Stimulated activated CD4-positive, alpha-beta T cell treated with anti-CD3 and anti-CD28 coated beads, Interleukin-4, amount 100 ng/mL, for 48 hours (primary cell): Measurements from ENCODE around the gene COA8.

Source experiments
- DNase-seq, 2 donors: peaks; one replicate each; pipeline ENCODE4 v3.0.0-alpha.2; 2020; ENCODE audit warnings: low read depth in 2 of 2

COA8 gene

DNA sequence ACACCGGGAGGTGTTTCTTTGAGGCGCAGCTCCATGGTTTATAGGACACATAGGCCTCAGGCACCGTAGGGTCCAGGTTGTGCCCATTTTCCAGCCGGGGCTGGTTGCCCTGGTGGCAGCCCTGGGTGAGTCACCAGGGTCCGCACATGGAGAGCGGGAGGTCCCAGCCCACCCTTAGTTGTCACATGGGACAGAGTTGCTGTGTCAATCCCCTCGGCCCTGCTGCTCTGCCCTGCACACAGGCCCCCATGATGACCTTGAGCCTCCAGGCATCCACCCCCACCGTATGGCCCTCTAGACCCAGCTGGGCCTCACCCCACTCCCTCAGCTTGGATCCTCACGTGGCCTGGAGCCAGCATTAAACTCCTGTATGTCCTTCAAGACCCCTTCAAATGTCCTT, 26.1 kb upstream of the COA8 start:
- no peak for DNase-seq

DNA sequence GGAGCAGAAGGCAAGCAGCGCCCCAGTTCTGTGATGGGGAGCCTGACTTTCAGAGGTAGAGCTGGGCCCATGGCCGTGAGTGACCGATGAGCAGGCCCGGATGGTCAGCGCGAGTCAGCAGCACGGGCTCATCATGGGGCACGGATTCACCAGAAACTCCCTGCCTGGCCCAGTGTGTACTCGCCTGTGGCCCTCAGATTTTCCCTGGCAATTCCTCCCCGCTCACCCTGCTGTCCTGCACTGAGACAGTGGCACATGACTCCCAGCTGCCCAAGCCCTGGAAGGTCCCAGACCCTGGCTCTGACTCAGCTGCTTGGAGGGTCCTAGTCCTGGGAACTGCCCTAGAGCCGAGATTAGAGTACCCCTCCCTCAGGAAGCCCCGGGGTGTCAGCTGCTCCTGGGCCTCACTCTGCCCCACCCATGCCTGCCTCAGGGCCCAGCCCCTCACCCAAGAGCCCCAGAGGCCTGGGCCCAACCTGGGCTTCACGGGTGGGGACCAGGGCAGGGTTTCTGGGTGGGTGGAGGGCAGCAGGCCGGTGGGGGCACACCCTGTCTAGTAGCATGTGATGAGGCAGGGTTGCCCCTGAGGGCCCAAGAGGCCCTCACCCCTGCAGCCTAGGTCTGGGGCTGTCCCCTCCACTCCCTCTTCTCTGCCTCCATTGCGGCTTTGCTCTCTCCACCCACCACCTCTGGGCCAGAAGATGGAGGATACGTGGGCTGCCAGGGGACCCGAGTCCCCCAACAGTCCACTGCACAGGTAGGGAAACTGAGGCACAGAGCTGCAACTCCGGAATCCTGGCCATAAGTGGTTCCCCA, 25.4 kb upstream of the COA8 start:
- DNase-seq, result no peak

DNA sequence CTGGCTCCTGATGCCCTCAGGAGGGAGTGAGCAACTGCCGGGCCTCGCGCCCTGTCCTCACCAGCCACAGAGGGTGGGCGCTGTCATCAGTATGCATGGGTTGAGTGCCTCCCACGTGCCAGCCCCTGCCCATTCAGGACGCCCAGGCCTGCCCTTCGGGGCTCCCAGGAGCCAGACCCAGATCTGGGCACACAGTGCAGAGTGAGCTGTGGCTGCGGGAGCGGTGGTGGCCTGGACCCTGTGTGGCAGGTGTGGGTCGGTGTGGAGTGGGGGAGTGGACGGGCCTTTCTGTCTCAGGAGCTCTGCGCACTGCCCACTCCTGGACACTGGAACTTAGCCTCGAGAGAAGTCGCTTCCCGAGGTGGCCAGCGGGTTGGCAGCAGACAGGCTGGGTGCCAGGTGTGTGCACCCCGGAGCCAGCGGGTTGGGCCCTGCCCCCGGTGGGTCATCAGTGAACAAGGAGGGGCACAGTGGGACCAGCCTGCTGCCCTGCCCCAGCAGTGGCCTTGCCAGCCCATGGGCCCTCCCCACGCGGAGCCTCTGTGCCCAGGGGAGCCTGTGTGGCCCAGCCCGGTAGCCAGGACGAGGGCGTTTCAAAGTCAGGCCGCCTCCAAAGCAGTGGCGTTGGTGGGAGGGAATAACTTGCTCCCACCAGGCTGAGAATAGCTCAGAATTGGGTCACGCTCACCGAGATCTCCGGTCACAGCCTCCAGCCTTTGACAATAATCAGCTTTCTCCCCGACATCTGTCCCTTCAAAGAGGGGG, 24.3 kb upstream of the COA8 start:
- DNase-seq, result no peak

DNA sequence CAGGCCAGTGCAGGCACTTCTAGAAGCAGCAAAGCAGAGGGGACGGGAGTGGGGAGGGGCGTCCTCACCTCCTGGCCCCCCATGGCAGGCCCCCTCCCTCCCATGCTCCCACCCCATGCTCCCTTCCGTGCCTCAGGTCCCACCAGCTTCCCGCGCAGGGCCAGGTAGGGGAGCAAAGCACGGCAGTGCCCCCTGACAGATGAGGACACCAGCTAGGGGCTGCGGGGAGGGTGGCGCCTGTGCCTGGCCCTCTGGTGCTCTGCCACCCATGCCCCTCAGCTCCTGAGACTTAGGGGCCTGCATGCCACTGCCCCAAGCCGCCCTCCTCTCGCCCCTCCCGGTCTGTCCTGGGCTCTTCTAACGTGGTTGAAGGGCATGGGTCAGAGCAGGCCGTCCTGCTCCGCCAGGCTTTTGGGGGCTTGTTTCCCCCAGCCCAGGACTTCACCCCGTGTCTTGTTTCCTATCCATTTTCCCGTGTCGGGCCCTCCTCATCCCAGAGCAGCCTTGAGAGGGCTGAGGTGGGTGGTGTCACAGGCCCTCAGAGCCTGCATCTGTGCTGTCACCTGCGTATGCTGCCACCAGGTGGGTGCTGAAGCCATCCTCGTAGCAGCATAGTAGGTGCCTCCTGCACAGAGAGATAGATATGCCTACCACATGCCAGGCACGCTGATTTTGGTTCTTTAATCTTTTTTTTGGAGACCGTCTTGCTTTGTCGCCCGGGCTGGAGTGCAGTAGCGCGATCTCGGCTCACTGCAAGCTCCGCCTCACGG, 23.5 kb upstream of the COA8 start:
- DNase-seq, result no peak

DNA sequence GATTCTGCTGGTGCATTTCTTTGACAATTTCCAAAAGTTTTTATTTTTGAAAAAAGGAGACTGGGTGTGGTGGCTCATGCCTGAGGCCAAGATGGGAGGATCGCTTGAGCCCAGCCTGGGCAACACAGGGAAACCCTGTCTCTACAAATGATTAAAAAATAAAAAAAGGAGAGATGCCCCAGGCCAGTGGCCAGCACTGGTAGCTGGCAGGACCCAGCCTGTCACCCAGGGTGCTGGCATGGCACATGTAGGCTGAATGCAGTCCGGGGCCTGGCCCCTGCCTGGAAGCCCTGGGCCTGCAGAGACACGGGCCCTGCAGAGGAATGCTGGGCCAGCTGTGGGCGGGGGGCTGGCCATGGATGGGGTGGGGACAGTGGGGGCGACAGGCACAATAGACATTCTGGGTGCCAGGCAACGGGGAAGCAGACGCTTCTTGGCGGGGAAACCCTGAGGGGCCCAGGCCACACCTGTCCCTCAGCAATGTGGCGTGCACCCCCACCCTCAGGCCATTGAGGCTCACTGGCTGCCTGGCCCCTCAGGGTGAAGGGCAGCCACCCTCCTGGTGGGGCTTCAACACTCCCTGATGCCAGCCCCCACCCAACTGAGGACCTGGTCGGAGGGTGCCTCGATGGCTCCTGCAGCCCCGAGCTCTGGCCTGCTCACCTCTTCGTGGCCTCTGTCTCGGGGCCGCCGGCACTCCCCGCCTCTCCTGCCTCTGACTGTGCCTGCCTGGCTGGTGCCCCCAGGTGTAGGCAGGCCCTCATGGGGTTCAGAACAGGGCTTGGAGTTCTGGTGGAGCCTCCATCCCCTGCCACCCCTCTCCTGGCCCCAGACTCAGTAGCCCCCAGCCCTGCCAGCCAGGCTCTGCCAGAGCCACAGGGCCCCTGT, 21.7 kb upstream of the COA8 start:
- DNase-seq, result no peak

DNA sequence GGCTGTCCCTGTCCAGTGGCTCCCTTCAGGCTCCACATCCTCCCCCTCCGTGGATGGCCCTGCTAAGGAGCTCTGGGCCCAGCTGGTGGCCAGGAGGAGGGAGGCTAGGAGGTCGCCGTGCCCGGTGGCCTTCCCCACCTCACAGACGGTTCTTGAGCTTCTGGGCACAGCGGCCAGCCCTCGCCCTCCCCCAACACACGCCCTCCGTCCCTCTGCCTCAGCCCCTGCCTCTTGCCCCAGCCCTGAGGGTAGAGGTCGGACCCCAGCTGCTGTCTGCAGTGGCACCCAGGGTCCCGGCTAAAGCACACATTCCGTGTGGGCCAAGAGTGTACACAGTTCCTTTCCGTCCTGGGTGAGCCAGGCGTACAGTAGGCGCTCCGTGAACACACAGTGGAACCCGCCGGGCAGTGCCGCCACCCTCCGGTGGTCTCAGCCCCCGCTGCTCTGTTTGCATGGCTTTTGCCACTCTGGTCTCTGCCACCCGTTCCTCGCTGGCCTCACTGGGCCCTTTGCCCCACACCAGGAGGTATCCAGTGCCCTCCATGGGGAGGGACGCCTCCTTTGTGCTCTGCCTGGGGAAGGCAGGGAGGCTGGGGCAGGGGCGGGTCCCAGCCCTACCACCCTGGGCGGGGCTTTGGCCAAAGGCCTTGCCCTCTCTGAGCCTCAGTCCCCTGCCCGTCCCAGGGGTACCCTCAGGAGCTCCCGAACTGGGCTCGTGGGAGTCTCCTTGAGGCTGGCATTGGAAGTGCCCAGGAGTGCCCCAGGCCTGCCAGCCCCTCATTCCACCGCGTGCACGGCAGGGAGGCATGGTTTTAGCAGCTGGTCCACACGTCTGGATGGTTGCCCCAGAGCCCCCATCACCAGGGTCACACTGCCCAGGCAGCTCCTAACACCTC, 20.8 kb upstream of the COA8 start:
- no peak for DNase-seq

DNA sequence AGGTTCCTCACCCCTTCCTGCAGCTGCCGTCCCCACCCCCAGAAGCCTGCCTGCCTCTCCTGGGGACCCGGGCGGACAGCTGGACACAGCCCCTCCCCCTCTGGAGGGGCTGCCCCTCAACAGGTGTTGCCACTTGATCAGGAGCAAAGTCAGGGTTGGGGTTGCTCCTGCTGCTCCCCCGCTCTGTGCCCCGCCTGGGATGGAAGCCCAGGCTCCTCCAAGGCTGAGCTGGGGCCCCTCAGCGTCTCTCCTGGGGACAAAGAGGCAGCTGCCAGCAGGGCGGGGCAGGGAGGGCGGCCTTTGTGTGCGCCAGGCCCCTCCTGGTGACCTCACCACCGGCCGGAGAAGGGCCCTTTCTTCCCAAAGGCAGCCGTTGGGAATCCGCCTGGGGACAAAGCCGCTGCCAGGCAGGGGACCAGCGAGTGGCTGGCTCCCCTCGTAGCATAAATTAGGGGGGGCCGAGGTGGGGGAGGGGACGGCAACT, 20.1 kb upstream of the COA8 start:
- DNase-seq, result no peak

DNA sequence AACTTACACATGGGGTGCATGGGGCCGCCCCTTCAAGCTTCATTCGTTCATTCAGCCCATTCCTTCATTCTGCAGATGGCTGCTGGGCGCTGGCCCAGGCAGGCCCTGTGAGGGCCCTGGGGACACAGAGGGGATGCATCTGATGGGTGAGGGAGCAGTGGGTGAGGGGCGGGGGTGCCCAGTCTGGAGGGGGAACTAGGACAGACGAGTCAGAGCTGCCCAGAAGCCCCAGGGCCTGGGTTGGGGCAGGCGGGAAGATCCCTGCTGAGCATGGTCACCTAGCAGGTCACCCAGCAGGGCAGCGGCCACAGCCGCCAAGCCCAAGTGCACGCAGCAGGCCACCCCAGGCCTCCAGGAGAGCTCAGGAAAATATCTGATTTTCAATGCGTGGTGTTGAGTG, 19.6 kb upstream of the COA8 start:
- no peak for DNase-seq

DNA sequence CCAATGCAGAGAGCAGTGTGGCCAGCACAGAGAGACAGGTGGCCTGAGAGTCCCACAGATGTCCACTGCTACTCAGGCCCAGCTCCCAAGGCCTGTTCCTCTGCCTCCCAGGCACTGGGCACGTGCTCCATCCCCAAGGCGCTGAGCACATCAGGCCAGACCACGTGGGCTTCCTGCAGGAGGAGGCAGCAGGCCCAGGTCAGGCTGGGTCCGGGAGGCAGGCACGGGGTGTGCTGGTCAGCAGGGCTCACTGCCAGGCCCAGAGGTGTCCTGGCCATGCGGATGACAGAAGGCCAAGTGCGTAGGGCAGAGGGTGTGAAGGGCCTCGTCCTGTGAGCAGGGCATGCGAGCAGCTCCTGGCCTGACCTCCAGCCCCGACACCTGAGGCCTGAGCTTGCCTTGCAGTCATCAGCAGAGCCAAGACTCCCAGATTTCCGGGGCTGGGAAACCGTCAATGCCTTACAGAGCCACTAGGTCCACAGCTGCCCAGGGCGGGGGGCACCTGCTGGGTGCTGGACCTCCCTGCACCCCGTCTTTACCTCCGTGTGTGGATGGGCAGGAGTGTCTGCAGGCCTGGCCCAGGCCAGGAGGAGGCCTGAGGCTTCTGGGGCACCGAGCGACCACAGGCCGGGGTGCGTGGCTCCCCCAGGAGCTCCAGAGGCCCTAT, 18.9 kb upstream of the COA8 start:
- no peak for DNase-seq

DNA sequence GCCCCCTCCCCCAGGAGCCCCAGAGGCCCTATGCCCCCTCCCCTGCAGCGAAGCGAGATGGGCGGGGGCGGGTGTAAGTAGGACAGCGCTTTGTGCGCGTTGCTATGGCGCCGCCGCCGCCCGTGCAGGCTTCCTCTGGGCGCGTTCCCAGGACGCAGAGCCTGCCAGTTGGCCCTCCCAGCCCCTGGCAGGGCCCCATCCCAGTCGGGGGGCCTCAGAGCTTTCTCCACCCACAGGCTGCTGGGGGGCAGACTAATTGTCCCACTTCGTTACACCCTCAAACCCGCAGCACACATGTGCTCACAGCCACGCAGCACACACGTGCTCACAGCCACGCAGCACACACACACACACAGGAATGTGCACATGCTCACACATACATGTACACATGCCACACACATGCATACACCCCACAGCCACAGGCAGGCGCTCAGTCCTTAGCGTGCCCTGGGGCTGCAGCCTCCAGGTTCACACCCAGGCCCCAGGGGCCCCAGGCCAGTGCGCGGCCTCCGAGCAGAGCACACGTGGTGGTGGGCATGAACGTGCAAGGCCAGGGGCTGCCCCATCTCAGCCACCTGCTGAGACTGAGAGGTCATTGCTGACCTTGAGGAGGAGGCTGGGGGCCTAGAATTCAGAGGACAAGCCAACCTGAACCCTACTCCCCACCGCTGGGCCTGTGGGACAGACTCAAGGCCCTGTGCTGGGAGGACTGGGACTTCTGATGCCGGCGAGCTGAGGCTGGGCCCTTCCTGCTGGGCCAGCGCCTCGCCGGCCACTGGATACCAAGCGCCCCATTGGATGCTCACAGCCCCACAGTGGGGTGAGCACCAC, 18.2 kb upstream of the COA8 start:
- no peak for DNase-seq

DNA sequence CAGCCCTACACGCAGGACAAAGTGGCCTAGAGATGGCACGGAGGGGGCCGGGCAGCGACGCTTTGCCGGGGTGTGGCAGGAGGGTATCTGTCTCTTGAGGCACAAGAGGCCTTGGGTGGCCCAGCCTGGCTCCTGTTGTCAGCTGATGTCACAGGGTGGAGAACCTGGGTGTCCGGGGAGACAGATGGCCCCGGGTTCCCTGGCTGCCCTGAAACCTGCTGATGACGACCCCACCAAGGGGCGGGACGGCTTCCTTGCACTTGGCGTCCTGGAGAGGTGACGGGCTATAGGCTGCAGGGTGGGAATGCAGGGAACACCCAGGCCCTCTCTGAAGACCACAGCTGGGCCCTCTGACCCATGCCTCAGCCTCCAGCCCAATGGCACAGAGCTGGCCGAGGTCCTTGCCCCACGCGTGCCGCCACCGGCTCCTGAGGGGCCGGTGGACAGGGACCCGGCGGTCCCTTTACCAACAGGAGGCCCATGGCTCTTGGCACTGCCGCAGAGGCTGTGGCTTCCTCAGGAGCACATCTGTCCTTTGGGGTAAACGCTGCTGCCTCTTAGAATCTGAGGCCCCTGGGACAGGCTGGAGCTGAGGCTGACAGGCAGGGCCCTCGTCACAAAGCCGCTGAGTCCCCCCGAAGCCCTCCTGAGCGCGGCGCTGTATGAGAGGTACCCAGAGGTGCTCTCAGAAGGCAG, 17.4 kb upstream of the COA8 start:
- no peak for DNase-seq

DNA sequence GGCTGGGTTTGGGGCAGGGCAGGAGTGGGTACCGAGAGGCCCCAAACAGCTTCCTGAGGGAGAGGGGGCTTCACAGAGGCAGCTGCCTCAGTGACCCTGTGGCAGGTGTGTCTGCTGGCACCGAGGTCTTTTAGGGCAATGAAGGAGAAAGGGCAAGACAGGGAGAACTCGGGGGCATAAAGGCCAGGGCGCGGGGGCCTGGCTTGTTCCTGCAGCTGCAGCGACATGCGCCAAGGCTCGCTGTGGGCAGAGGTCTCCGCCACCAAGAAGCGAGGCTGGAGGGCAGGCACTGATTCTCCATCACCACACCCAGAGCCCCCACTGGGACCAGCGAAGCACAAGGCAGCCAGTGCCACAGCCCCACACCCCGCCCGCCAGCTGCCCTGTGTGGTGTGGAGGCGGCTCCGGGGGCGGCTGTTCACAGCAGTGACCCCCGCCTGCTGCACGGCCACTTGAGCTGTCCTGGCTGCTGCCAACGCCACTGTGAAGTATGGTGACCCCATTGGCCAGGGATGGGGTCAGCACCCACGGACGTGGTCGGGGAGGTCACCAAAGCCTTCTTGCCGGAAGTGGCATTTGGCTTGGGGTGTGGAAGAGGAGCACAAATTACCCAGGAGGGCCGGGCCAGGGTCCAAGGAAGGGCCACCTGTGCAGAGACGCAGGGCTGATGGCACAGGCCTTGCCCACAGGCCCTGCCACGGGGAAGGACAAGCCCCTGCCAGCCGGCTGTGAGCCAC, 16.7 kb upstream of the COA8 start:
- no peak for DNase-seq

DNA sequence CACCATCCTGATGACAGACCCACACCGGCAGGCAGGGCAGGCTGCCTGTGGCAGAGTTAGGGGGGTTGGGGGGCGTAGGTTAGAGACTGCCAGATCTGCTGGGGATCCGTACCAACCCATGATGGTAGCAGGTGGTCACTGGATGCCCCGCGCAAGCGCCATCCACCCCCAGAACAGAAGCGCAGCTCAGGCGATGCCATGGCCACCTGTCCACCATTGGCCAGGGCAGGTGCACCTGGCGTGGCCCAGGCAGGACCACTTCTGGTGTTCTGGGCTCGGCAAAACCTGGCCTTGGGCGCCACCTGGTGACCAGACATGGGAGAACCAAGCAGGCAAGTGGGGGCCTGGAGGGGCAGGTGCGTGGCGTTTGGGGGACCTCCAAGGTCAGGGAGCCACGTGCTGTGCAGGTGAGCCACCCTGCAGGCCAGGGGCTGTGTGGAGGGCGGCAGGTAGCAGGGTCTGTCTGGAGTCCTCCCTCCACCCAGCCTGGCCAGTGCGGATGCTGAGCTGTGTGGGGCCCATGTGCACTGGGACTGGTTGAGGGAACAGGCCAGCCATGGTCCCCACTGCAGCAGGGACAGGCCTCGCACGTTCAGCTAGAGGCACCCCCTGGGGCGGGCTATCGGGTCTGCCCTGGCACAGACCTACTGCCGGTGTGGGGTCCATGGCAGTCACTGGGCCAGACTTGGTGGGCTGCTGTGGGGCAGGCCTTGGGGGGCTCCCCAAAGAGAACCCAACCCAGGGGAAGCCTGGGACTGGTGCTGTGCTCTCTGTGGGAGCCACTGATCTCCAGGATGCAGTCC, 15.9 kb upstream of the COA8 start:
- peak; percentile 66 to 75 for DNase-seq

DNA sequence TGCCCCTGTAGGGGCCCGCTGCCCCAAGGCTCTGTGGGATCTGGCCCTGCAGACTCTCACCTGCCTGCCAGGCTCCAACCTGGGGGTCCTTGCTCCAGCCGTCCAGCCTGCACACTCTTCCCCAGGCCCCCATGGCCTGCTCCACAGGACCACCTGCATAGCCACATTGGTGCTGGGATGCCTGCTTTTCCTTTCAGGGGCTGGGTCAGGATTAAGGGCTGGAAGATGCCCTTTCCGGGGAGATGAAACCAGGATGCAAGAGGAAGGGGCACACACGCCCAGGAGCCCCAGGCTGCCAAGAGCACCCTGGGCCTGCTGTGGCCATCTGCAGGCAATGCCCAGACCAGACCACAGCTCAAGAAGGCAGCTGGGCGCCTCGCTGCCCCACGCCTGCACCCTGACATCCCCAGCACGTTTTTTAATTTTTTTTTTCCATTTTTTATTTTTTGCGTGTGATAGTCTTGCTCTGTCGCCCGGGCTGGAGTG, 15.3 kb upstream of the COA8 start:
- no peak for DNase-seq

DNA sequence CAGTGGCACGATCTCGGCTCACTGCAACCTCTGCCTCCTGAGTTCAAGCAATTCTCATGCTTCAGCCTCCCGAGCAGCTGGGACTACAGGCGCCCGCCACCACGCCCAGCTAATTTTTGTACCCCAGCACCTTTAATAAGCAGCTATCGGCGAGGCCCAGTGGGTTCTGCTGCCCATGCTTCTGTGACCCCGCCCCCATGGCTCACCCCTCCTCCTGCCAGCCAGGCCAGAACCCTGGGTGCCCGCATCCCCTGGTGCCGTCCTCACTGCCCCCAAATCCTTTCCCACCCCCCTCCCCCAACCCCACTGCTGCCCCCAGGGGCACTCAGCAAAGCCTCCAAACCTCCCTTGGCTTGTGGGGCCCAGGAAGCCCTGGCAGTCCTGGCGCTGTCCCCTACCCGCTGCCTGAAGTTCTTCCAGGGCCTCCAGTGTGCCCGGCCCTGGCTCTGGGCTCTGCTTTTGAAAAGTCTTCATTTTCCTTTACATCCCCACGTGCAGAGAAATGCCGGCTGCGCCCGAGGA, 14.8 kb upstream of the COA8 start:
- DNase-seq, result no peak
